ENCODE data around the gene LRRC46. TPM values are rescaled to one million over a fixed set of nuclear protein-coding genes. Genes with fewer than 3 reads are reported as not detected.

The LRRC46 gene
- total and polyA plus RNA-seq, 2 donors (not counting 1 experiment from before 2014, with no cell fraction given) = 0.69 to 2.4 TPM

- peaks cover 0 to 13% (median 0%) of the 10 kb centered on the region in 3 donors for H3K9me3 ChIP-seq (ENCODE audit: control extremely low read depth in 1 of 3, control insufficient read depth in 2 of 3, insufficient read depth in 1 of 3, low read length in 2 of 3)
- H3K4me1 ChIP-seq (ENCODE audit: control insufficient read depth in 2 of 2, insufficient read depth in 2 of 2, low read length in 2 of 2) = peaks cover 36 to 40% of the 10 kb centered on the region in 2 donors
- H3K4me2 ChIP-seq (replicated peaks; ENCODE audit: low read depth, low read length, poor library complexity, severe bottlenecking) = peak overlapping the region; percentile 48
- H2AFZ ChIP-seq (ENCODE audit: insufficient read depth, low read depth, low read length, poor library complexity, severe bottlenecking) = no peak overlapping the region
- peak; percentile 29 for DNase-seq
- no peaks in the 10 kb centered on the region for H3K79me2 ChIP-seq (ENCODE audit: control insufficient read depth, insufficient read depth, low read length)
- H3K4me3 ChIP-seq (ENCODE audit: control extremely low read depth in 1 of 5, extremely low read depth in 1 of 5, insufficient read depth in 1 of 5, low read depth in 2 of 5, low read length in 4 of 5) = peak overlapping the region in 1 of 5 experiments; percentile 29
- peak overlapping the region; percentile 31 for H3K9ac ChIP-seq (ENCODE audit: low read length)
- Mint-ChIP-seq H3K4me3 (peak overlapping the region; percentile 46), H3K4me1 (peaks cover 24% of the 10 kb centered on the region), H3K27ac (no peak overlapping the region), H3K9me3 (ENCODE audit: insufficient read depth) (no peaks in the 10 kb centered on the region), H3K27me3 (peaks cover 79% of the 10 kb centered on the region)
- ChIA-PET CTCF (interaction anchor here (0.7 to 19.9 kb wide), 2 partner anchors 11 to 37 kb away, joined by 3 to 436 read pairs; partner anchors contain the start of genes SCRN2 and SP2), POLR2A (interaction anchor here (2.4 kb wide), 1 partner anchor 44 kb away, joined by 8 read pairs; the partner anchor contains the start of gene SP2)
- H3K27me3 ChIP-seq (replicated peaks in 1 of 4; ENCODE audit: control extremely low read depth in 1 of 4, control insufficient read depth in 3 of 4, insufficient read depth in 4 of 4, low read length in 3 of 4) = peaks cover 0 to 87% (median 55%) of the 10 kb centered on the region in 4 experiments
- WGBS (ENCODE audit: insufficient coverage) = 8% methylated on average over 6 of the region's 11 CpGs
- intact Hi-C loops (cut with micrococcal nuclease) = no loop called here
- no peak overlapping the region for H3K27ac ChIP-seq (ENCODE audit: low read length in 2 of 2)
- H4K20me1 ChIP-seq (ENCODE audit: control insufficient read depth, insufficient read depth, low read length, poor library complexity, severe bottlenecking) = no peaks in the 10 kb centered on the region
- H3K36me3 ChIP-seq (replicated peaks in 1 of 2; ENCODE audit: control extremely low read depth in 1 of 2, control insufficient read depth in 1 of 2, extremely low read depth in 1 of 2, insufficient read depth in 2 of 2, low read length in 1 of 2) = no peaks in the 10 kb centered on the region
- TF ChIP-seq EZH2 (IDR thresholded peaks at IDR 0.05; ENCODE audit: borderline replicate concordance, insufficient read depth, low read depth, low read length, poor library complexity, severe bottlenecking) = no peak
- TF ChIP-seq, protein P1, sequence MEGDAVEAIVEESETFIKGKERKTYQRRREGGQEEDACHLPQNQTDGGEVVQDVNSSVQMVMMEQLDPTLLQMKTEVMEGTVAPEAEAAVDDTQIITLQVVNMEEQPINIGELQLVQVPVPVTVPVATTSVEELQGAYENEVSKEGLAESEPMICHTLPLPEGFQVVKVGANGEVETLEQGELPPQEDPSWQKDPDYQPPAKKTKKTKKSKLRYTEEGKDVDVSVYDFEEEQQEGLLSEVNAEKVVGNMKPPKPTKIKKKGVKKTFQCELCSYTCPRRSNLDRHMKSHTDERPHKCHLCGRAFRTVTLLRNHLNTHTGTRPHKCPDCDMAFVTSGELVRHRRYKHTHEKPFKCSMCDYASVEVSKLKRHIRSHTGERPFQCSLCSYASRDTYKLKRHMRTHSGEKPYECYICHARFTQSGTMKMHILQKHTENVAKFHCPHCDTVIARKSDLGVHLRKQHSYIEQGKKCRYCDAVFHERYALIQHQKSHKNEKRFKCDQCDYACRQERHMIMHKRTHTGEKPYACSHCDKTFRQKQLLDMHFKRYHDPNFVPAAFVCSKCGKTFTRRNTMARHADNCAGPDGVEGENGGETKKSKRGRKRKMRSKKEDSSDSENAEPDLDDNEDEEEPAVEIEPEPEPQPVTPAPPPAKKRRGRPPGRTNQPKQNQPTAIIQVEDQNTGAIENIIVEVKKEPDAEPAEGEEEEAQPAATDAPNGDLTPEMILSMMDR (IDR thresholded peaks at IDR 0.05) = no peak
- no peak for ATAC-seq (ENCODE audit: low read depth)
Measured at GRCh38 chr17:47851764-47852112, 20.3 kb downstream of the LRRC46 start.

- Histone ChIP-seq H3K9me3 (ENCODE audit: control extremely low read depth in 1 of 3, control insufficient read depth in 2 of 3, insufficient read depth in 1 of 3, low read length in 2 of 3) (peaks cover 0 to 13% (median 0%) of the 10 kb centered on the region in 3 donors), H3K36me3 (replicated peaks in 1 of 2; ENCODE audit: control extremely low read depth in 1 of 2, control insufficient read depth in 1 of 2, extremely low read depth in 1 of 2, insufficient read depth in 2 of 2, low read length in 1 of 2) (no peaks in the 10 kb centered on the region), H3K4me3 (ENCODE audit: control extremely low read depth in 1 of 5, extremely low read depth in 1 of 5, insufficient read depth in 1 of 5, low read depth in 2 of 5, low read length in 4 of 5) (peak overlapping the region in 1 of 5 experiments; percentile 29), H3K4me1 (ENCODE audit: control insufficient read depth in 2 of 2, insufficient read depth in 2 of 2, low read length in 2 of 2) (peaks cover 32 to 34% of the 10 kb centered on the region in 2 donors), H4K20me1 (ENCODE audit: control insufficient read depth, insufficient read depth, low read length, poor library complexity, severe bottlenecking) (no peaks in the 10 kb centered on the region), H3K9ac (ENCODE audit: low read length) (peak overlapping the region; percentile 31), H3K79me2 (ENCODE audit: control insufficient read depth, insufficient read depth, low read length) (no peaks in the 10 kb centered on the region), H3K4me2 (replicated peaks; ENCODE audit: low read depth, low read length, poor library complexity, severe bottlenecking) (peak overlapping the region; percentile 48), H2AFZ (ENCODE audit: insufficient read depth, low read depth, low read length, poor library complexity, severe bottlenecking) (no peak overlapping the region), H3K27ac (ENCODE audit: low read length in 2 of 2) (no peak overlapping the region), H3K27me3 (replicated peaks in 1 of 4; ENCODE audit: control extremely low read depth in 1 of 4, control insufficient read depth in 3 of 4, insufficient read depth in 4 of 4, low read length in 3 of 4) (peaks cover 0 to 86% (median 50%) of the 10 kb centered on the region in 4 experiments)
- Mint-ChIP-seq H3K9me3 (ENCODE audit: insufficient read depth) (no peaks in the 10 kb centered on the region), H3K27ac (no peak overlapping the region), H3K4me1 (peaks cover 20% of the 10 kb centered on the region), H3K27me3 (peaks cover 79% of the 10 kb centered on the region), H3K4me3 (peak overlapping the region; percentile 46)
- no peak for ATAC-seq (ENCODE audit: low read depth)
- peak; percentile 57 for DNase-seq
- 12% methylated on average over 23 of the region's 32 CpGs for WGBS (ENCODE audit: insufficient coverage)
- POLR2A ChIA-PET = interaction anchor here (2.4 kb wide), 1 partner anchor 43 kb away, joined by 8 read pairs; the partner anchor contains the start of gene SP2
- no peak for TF ChIP-seq EZH2 (IDR thresholded peaks at IDR 0.05; ENCODE audit: borderline replicate concordance, insufficient read depth, low read depth, low read length, poor library complexity, severe bottlenecking)
- TF ChIP-seq, protein P1 (IDR thresholded peaks at IDR 0.05) = no peak
- CTCF ChIA-PET = interaction anchor here (0.7 to 19.9 kb wide), 4 partner anchors 11 to 36 kb away, joined by 3 to 436 read pairs (median 4); partner anchors contain the start of genes SCRN2 and SP2
- intact Hi-C loops (cut with micrococcal nuclease) = no loop called here
Measured at GRCh38 chr17:47852113-47852949, 20.9 kb downstream of the LRRC46 start.
